Smooth muscle cell (in vitro differentiated cells): ENCODE data around the gene SLC17A4. TPM values are rescaled to one million over a fixed set of nuclear protein-coding genes. Genes with fewer than 3 reads are reported as not detected.

Source experiments
- DNase-seq: peaks from one replicate; lab custom pipeline; 2025; ENCODE audit not compliant: unreplicated experiment; lab: John Stamatoyannopoulos, UW
- H2AFZ ChIP-seq: fragments of 200-600 bp; sonication (generic); 2 replicates; pipeline ENCODE4 v1.6.0; 2016; ENCODE audit warnings: antibody characterized with exemption, low read depth, mild to moderate bottlenecking
- H3F3A ChIP-seq: fragments of 200-600 bp; sonication (generic); 2 replicates; pipeline ENCODE4 v1.6.0; 2017; ENCODE audit warnings: antibody characterized with exemption, low read depth
- H3K27ac ChIP-seq: fragments of 200-600 bp; sonication (generic); 2 replicates; pipeline ENCODE4 v1.5.1; 2016; ENCODE audit warnings: low read depth, mild to moderate bottlenecking
- H3K27me3 ChIP-seq: fragments of 200-600 bp; sonication (generic); 2 replicates; pipeline ENCODE4 v1.6.1; 2016; ENCODE audit warnings: low read depth, mild to moderate bottlenecking
- H3K36me3 ChIP-seq: fragments of 200-600 bp; sonication (generic); 2 replicates; pipeline ENCODE4 v1.5.1; 2016; ENCODE audit warnings: low read depth
- H3K4me1 ChIP-seq: fragments of 200-600 bp; sonication (generic); 2 replicates; pipeline ENCODE4 v1.5.1; 2016; ENCODE audit warnings: low read depth
- H3K4me2 ChIP-seq: fragments of 200-600 bp; sonication (generic); 2 replicates; pipeline ENCODE4 v1.6.0; 2016; ENCODE audit warnings: mild to moderate bottlenecking
- H3K4me3 ChIP-seq: fragments of 200-600 bp; sonication (generic); 2 replicates; pipeline ENCODE4 v1.5.1; 2016; ENCODE audit warnings: mild to moderate bottlenecking
- H3K79me2 ChIP-seq: fragments of 200-600 bp; sonication (generic); 2 replicates; pipeline ENCODE4 v1.6.0; 2016; ENCODE audit warnings: low read depth, mild to moderate bottlenecking
- H3K9ac ChIP-seq: fragments of 200-600 bp; sonication (generic); 2 replicates; pipeline ENCODE4 v1.6.0; 2016; ENCODE audit warnings: low read depth
- H3K9me3 ChIP-seq: fragments of 200-600 bp; sonication (generic); replicated peaks from 2 replicates; pipeline ENCODE4 v1.5.1; 2016; ENCODE audit warnings: low read depth
- H4K20me1 ChIP-seq: fragments of 200-600 bp; sonication (generic); 2 replicates; pipeline ENCODE4 v1.6.0; 2016; ENCODE audit warnings: low read depth
- WGBS: methylation state at CpG from one replicate; pipeline ENCODE4 v1.1.7; 2016; ENCODE audit warnings: low lambda C conversion rate; 5-methylcytosine and 5-hydroxymethylcytosine counted together
- polyA plus RNA-seq: library from polyadenylated mRNA; unstranded; fragments of >200 nt; fragmentation: Nextera tagmentation; extraction: Ambion mirVana; gene quantifications from 2 replicates; pipeline ENCODE4 v1.2.1, GENCODE V29; 2016
- total RNA-seq: library from RNA; depleted of rRNA; stranded (reverse); fragments of >200 nt; gene quantifications from 2 replicates; pipeline ENCODE4 v1.2.3, GENCODE V29; 2014
- TF ChIP-seq, protein P1 (sequence below): fragments of 200-600 bp; sonication (generic); IDR thresholded peaks from 2 replicates; pipeline ENCODE4 v1.5.1; 2017; ENCODE audit warnings: borderline replicate concordance, mild to moderate bottlenecking, antibody characterized with exemption; ENCODE audit not compliant: insufficient read depth, poor library complexity, severe bottlenecking

Gene SLC17A4
- total RNA-seq (not detected in 2 replicates), polyA plus RNA-seq (not detected in 2 replicates)

GRCh38 chr6:25754535-25754934 lies at the start of gene SLC17A4:
Gene SLC17A4 (plus strand): TSS chr6:25754742. CDS start chr6:25761963, 7,221 bp downstream.
- Histone ChIP-seq H3K4me1 (no peaks in the 10 kb centered on the region), H3K9me3 (no peaks in the 10 kb centered on the region), H4K20me1 (no peaks in the 10 kb centered on the region), H3K27ac (no peak within 1 kb of the TSS), H3K9ac (no peak within 1 kb of the TSS), H3K36me3 (no peaks in the 10 kb centered on the region), H2AFZ (no peak within 1 kb of the TSS), H3K4me2 (no peak within 1 kb of the TSS), H3K79me2 (no peaks in the 10 kb centered on the region), H3K4me3 (peak within 1 kb of the TSS; percentile 35), H3K27me3 (no peaks in the 10 kb centered on the region), H3F3A (no peaks in the 10 kb centered on the region)
- DNase-seq: no peak
- TF ChIP-seq, protein P1, sequence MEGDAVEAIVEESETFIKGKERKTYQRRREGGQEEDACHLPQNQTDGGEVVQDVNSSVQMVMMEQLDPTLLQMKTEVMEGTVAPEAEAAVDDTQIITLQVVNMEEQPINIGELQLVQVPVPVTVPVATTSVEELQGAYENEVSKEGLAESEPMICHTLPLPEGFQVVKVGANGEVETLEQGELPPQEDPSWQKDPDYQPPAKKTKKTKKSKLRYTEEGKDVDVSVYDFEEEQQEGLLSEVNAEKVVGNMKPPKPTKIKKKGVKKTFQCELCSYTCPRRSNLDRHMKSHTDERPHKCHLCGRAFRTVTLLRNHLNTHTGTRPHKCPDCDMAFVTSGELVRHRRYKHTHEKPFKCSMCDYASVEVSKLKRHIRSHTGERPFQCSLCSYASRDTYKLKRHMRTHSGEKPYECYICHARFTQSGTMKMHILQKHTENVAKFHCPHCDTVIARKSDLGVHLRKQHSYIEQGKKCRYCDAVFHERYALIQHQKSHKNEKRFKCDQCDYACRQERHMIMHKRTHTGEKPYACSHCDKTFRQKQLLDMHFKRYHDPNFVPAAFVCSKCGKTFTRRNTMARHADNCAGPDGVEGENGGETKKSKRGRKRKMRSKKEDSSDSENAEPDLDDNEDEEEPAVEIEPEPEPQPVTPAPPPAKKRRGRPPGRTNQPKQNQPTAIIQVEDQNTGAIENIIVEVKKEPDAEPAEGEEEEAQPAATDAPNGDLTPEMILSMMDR: no peak

- DNase-seq: no peak
- Histone ChIP-seq H3K27me3 (peaks cover 5% of the 10 kb centered on the region), H3K4me2 (no peak overlapping the region), H3K27ac (no peak overlapping the region), H2AFZ (no peak overlapping the region), H3K9me3 (no peaks in the 10 kb centered on the region), H3F3A (no peaks in the 10 kb centered on the region), H3K79me2 (no peaks in the 10 kb centered on the region), H3K9ac (no peak overlapping the region), H3K36me3 (no peaks in the 10 kb centered on the region), H3K4me3 (no peak overlapping the region), H3K4me1 (no peaks in the 10 kb centered on the region), H4K20me1 (no peaks in the 10 kb centered on the region)
- 85% methylated on average over 6 of the region's 6 CpGs for WGBS
- TF ChIP-seq, protein P1: no peak
Observed at GRCh38 chr6:25706314-25707014, 48.1 kb upstream of the SLC17A4 start.

DNA sequence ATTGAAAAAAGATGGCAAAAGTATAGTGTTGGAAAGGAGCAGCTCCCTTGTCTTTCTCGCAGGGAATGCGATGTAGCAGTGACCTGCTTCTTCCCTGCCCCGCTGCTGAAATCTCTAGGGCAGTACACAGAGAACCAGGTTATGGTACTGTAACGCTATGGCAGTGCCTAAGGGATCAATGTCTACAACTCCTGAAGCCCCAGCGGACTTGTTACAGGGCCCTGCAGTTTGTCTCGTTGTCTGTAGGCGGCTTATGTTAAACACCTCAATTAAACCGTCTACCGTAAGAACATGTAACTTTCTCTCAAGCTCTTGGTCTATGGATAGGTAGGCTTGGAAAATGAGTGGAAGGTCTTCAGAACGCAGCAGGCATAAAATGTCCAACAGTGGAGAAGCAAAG lies 44.8 kb upstream of the SLC17A4 start:
- DNase-seq: no peak
- Histone ChIP-seq H3K27ac (no peak overlapping the region), H3K9me3 (no peaks in the 10 kb centered on the region), H3K79me2 (no peaks in the 10 kb centered on the region), H4K20me1 (no peaks in the 10 kb centered on the region), H3K36me3 (no peaks in the 10 kb centered on the region), H3K27me3 (peaks cover 5% of the 10 kb centered on the region), H2AFZ (no peak overlapping the region), H3K4me2 (no peak overlapping the region), H3K4me1 (peaks cover 10% of the 10 kb centered on the region), H3F3A (no peaks in the 10 kb centered on the region), H3K4me3 (no peak overlapping the region), H3K9ac (no peak overlapping the region)
- WGBS: 87% methylated on average over 10 of the region's 10 CpGs
- TF ChIP-seq, protein P1: no peak

- Histone ChIP-seq H3K36me3 (no peaks in the 10 kb centered on the region), H3K9ac (no peak overlapping the region), H3F3A (no peaks in the 10 kb centered on the region), H3K27ac (no peak overlapping the region), H2AFZ (no peak overlapping the region), H3K27me3 (peaks cover 5% of the 10 kb centered on the region), H4K20me1 (no peaks in the 10 kb centered on the region), H3K4me1 (peaks cover 11% of the 10 kb centered on the region), H3K9me3 (no peaks in the 10 kb centered on the region), H3K4me3 (no peak overlapping the region), H3K79me2 (no peaks in the 10 kb centered on the region), H3K4me2 (no peak overlapping the region)
- TF ChIP-seq, protein P1: no peak
- DNase-seq: no peak
- 87% methylated on average over 14 of the region's 14 CpGs for WGBS
Observed at GRCh38 chr6:25710287-25710686, 44.3 kb upstream of the SLC17A4 start.
